Left ventricle myocardium inferior (tissue), 1 donor: ENCODE data around the gene PPFIBP1. TPM values are rescaled to one million over a fixed set of nuclear protein-coding genes. Genes with fewer than 3 reads are reported as not detected.

ENCODE experiments used
- DNase-seq: peaks from one replicate; pipeline ENCODE4 v3.0.0-alpha.2; 2020
- H3K27ac ChIP-seq: fragments of 200-600 bp; replicated peaks from 2 replicates; pipeline ENCODE4 v1.8.0; 2021
- H3K27me3 ChIP-seq: fragments of 200-600 bp; 2 replicates; pipeline ENCODE4 v1.8.0; 2021; ENCODE audit warnings: low read depth
- H3K36me3 ChIP-seq: fragments of 200-600 bp; 2 replicates; pipeline ENCODE4 v1.8.0; 2021
- H3K4me1 ChIP-seq: fragments of 200-600 bp; 2 replicates; pipeline ENCODE4 v1.8.0; 2021
- H3K4me3 ChIP-seq: fragments of 200-600 bp; 2 replicates; pipeline ENCODE4 v1.8.0; 2021; ENCODE audit warnings: mild to moderate bottlenecking, moderate library complexity
- H3K9me3 ChIP-seq: fragments of 200-600 bp; replicated peaks from 2 replicates; pipeline ENCODE4 v1.8.0; 2021
- intact Hi-C: fragments of 100-400 bp; cut with micrococcal nuclease; formaldehyde crosslinking; loops from one replicate; pipeline ENCODE4 v1.11.0; 2022
- long read RNA-seq: library from polyadenylated mRNA; unstranded; transcript quantifications from one replicate; pipeline ENCODE4 v2.0.0, GENCODE V29; 2021
- total RNA-seq: library from RNA; stranded (reverse); fragmentation: NEBNext Ultra II Directional; extraction: Animal tissue kit (Norgen Biotek cat#: 25700); gene quantifications from one replicate; pipeline ENCODE4 v1.2.1, GENCODE V29; 2021
- TF ChIP-seq, protein P1 (sequence below): fragments of 200-600 bp; IDR thresholded peaks from 2 replicates; pipeline ENCODE4 v1.8.0; 2021; ENCODE audit warnings: antibody characterized with exemption, mild to moderate bottlenecking, borderline replicate concordance
- donor health status: DM: no; HTN: yes; CAD: no; lungs with severe emphysema.

PPFIBP1 gene
- 258 TPM for total RNA-seq
- long read RNA-seq, full-length matches to known transcripts = 7 of 182 reads
- long read RNA-seq, partial matches to known transcripts = 66 of 182 reads
- long read RNA-seq, other reads (novel, unspliced or antisense) = 109 of 182 reads

DNA sequence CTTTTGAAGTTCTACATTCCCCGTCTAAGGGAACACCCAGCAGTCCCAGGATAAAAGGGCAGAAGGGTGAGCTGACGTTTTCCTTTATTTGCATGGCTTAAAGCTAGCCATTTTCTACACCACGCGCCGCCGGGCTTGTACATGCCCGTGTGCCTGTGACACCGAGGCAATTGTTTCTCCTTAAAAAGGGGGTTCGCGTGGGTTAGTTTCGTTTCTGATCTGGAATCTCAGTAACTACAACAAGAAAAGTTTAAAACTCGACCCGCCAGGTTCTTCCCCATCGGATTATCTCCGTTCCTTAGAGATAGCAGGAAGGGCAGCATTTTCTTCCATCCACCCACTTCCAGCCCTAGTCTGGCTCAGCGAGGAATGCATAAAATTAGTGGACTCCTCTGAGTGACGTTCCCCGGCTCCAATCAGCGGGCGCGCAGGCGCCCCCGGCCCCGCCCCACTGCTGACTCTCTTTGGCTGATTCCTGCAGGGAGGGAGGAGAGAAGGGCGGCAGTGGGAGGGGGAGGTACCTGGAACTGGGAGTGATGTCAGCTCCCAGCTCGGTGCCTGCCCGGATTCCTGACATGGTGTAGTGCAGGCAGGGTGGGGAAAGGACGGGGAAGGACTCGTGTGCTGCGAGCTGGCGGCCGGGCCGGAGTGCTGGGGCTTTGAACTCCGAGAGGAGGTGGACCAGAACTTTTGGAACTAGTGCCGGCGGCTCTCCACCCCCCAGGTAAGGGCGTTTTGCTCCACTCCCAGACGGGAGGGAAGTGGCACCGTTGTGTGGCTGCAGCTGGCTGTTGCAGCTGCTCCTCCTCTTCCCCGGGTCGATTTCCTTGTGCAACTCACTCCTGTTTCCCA is at the start of gene PPFIBP1:
PPFIBP1 (plus strand) TSS at position 565 of the 852 bp plus-strand sequence. CDS start 109,191 bp downstream, outside the sequence.
- Histone ChIP-seq H3K9me3 (no peaks in the 10 kb centered on the region), H3K27ac (peak within 1 kb of the TSS; percentile 96), H3K27me3 (no peaks in the 10 kb centered on the region), H3K36me3 (no peaks in the 10 kb centered on the region), H3K4me1 (peaks cover 73% of the 10 kb centered on the region), H3K4me3 (peak within 1 kb of the TSS; percentile 82)
- intact Hi-C loops = loop anchor here (10.0 kb wide), 1 partner anchor 51 kb away; no protein-coding TSS in a partner anchor
- DNase-seq = peak; percentile 99
- TF ChIP-seq, protein P1, sequence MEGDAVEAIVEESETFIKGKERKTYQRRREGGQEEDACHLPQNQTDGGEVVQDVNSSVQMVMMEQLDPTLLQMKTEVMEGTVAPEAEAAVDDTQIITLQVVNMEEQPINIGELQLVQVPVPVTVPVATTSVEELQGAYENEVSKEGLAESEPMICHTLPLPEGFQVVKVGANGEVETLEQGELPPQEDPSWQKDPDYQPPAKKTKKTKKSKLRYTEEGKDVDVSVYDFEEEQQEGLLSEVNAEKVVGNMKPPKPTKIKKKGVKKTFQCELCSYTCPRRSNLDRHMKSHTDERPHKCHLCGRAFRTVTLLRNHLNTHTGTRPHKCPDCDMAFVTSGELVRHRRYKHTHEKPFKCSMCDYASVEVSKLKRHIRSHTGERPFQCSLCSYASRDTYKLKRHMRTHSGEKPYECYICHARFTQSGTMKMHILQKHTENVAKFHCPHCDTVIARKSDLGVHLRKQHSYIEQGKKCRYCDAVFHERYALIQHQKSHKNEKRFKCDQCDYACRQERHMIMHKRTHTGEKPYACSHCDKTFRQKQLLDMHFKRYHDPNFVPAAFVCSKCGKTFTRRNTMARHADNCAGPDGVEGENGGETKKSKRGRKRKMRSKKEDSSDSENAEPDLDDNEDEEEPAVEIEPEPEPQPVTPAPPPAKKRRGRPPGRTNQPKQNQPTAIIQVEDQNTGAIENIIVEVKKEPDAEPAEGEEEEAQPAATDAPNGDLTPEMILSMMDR = peak; percentile 49

DNA sequence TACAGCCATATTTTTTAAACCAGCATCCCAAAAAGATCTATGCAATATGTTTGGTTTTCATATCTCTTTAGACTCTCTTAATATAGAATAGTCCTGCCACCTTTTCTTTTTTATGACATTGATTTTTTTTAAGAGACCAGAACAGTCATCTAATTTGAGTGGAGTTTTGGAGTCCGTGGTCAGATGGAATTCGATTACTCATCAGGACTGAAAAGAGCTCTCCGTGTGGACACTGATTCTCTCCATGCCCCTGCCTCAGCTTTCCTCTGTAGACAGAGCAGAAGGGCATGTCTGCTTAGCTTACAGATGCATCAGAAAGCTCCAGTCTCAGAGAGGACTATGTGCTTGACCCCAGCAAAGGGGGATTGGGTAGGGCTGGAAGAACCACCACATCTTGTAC is 49.7 kb upstream of the PPFIBP1 start:
- Histone ChIP-seq H3K4me1 (peaks cover 24% of the 10 kb centered on the region), H3K4me3 (no peak overlapping the region), H3K27me3 (no peaks in the 10 kb centered on the region), H3K27ac (peak overlapping the region; percentile 33), H3K36me3 (peaks cover 8% of the 10 kb centered on the region), H3K9me3 (peaks cover 37% of the 10 kb centered on the region)
- TF ChIP-seq, protein P1 = no peak
- no peak for DNase-seq
- intact Hi-C loops = no loop called here

DNA sequence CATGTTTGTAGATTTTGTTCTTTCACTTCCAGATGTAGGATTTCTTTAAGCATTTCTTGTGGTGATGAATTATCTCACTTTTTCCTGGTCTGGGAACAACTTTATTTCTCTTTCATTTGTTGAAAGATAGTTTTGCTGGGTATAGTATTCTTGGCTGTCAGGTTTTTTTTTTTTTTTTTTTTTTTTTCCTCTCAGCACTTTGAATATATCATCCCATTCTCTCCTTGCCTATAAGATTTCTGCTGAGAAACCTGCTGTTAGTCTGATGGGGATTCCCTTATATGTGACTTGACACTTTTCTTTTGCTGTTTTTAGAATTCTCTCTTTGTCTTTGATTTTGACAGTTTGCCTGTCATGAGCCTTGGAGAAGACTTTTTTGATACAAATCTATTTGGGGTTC is 47.0 kb upstream of the PPFIBP1 start:
- Histone ChIP-seq H3K36me3 (peaks cover 8% of the 10 kb centered on the region), H3K9me3 (peaks cover 37% of the 10 kb centered on the region), H3K4me1 (peaks cover 24% of the 10 kb centered on the region), H3K27ac (no peak overlapping the region), H3K27me3 (no peaks in the 10 kb centered on the region), H3K4me3 (no peak overlapping the region)
- intact Hi-C loops = no loop called here
- TF ChIP-seq, protein P1 = no peak
- DNase-seq = no peak

DNA sequence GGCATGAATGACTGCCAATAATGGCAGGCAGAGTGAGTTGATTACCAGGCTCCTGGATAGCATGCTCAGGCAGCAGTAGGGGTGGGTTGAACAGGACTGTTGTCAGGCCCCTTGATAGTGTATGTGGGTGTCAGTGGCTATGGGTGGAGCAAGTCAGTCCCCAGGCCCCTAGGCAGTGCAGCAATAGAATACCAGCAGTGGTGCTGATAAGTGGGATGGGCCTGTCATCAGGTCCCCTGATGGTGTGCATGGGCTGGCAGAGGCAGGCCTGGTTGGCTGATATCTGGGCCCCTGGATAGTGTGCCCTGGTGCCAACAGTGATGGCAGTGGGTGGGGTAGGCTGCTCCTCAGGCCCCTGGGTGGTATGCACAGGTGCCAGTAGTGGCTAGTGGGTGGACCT is 45.1 kb upstream of the PPFIBP1 start:
- Histone ChIP-seq H3K27ac (no peak overlapping the region), H3K4me1 (peaks cover 11% of the 10 kb centered on the region), H3K36me3 (peaks cover 8% of the 10 kb centered on the region), H3K4me3 (no peak overlapping the region), H3K27me3 (no peaks in the 10 kb centered on the region), H3K9me3 (peaks cover 37% of the 10 kb centered on the region)
- TF ChIP-seq, protein P1 = no peak
- intact Hi-C loops = no loop called here
- DNase-seq = no peak

DNA sequence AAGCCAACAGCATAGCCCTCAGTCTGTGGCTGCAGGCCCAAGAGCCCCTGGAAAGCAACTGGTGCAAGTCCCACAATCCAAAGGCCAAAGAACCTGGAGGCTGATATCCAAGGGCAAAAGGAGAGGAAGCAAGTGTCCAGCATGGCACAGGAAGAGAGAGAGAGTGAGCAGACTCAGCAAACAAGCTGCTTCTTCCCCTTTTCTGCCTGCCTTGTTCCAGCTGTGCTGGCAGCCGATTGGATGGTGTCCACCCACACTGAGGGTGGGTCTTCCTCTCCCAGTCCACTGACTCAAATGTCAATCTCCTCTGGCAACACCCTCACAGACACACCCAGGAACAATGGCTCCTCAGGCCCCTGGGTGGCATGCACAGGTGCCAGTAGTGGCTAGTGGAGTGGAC is 44.0 kb upstream of the PPFIBP1 start:
- peaks cover 37% of the 10 kb centered on the region for H3K9me3 ChIP-seq
- H3K36me3 ChIP-seq = peaks cover 8% of the 10 kb centered on the region
- intact Hi-C loops = no loop called here
- no peak for DNase-seq
- no peaks in the 10 kb centered on the region for H3K27me3 ChIP-seq
- no peak overlapping the region for H3K27ac ChIP-seq
- H3K4me3 ChIP-seq = no peak overlapping the region
- TF ChIP-seq, protein P1 = no peak
- H3K4me1 ChIP-seq = peaks cover under 1% of the 10 kb centered on the region
